Activated CD4-positive, alpha-beta T cell treated with anti-CD3 and anti-CD28 coated beads for 1 hour (primary cell): ENCODE measurements around the gene HDAC11.

Source experiments
- DNase-seq: peaks from one replicate; pipeline ENCODE4 v3.0.0-alpha.2; 2020

The HDAC11 gene

DNA sequence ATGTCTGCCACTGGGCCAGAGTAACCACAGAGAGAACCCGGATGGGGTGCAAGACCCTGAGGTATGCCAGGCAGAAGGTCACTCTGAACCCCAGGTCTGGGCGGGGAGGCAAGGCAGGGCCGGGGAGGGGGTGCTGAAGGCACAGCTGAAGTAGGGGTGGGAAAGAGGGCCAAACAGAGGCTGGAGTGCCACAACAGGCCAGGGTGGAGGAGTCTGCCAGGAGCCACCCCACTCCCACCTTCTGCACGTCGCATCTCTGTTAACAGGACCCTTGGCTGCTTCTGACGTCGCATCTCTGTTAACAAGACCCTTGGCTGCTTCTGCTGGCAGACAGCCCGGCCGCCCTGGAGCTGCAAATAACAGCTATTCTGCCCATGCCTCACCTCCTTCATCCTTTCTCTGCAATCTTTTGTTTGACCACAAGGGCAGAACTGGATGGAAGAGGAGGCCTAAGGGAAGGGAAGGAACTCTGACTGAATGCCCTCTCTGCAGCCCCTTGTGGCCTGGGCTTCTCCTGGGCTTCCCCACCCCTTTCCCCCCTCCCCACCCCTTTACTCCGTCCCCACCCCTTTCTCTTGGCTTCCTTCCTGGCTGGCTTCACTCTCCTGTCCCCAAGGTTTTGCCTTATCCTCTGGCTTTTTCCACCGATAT lies 48.2 kb downstream of the HDAC11 start:
- DNase-seq: no peak

- no peak for DNase-seq
Observed at GRCh38 chr3:13529196-13530112, 49.3 kb downstream of the HDAC11 start.

GRCh38 chr3:13530241-13531009 lies 50.3 kb downstream of the HDAC11 start:
- DNase-seq: no peak

DNA sequence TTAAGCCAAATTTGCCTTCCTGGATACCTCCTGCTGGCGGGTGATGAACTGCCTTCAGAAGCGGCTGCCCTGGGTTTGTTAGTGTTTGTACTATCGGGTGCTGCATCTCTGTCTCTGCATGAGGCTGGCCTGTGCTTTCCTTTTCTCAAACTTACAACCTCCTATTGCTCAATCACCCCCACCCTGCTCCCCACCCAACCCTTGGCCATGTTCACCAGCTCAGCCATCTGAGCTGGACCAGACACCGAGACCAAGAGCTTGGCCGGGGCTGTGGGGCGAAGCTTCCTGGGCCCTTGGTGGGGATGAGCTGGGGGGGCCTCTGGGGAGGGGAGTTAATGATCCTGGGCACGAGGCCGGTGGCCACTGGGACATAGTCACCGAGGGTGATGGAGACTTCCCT lies 52.0 kb downstream of the HDAC11 start:
- DNase-seq: no peak

DNA sequence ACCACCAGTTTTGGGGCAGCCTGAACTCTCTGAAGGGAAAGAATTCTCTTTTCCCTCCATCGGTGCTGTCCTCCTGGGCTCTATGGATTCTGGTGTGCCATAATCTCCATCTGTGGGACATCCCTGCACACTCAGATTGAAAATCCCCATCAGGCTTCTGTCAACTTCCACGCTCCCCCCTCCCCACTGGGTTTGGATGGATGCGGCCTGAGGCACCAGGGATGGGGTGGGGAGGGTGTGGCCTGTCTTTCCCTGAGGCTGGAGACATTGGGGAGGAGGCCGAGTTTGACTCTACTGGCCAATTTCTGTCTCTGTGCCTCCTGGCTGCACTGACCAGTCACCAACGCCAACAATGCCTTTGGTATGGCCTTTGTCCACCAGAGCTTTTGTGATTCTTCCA lies 52.5 kb downstream of the HDAC11 start:
- DNase-seq: no peak

DNA sequence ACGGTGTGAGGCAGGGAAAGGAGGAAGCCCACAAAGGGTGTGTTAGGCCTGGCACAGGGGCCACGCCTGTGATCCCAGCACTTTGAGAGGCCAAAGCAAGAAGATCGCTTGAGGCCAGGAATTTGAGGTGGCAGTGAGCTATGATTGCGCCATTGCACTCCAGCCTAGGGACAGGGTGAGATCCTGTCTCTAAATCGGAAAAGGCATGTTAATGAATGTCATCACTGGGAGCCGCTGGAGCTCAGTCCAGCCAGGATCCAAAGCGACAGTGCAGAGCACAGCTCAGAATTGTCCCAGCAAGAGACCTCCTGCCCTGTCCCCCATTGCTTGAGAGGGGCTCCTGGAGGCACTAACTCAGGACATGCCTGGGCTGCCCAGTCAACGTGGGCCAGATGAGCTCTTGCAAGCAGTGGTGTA lies 53.8 kb downstream of the HDAC11 start:
- no peak for DNase-seq

DNA sequence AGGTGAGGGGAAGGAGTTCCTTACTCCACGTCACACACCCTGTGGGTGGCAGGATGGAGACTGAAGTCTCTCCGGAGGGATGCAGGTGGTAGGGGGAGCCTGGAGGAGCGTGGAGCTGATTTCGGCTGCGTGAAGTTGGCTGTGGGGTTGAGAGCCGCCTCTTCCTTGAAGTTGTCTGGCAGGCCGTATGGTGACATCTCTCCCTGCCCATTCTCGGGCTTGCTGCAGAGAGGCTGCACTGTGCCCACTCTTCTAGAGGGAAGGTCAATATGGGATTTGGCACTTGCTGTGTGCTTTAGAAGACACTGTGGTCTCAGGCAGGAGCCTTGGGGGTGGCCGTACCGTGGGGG lies 55.4 kb downstream of the HDAC11 start:
- no peak for DNase-seq

- DNase-seq: no peak
Observed at GRCh38 chr3:13535905-13536304, 55.8 kb downstream of the HDAC11 start.

GRCh38 chr3:13536432-13536831 lies 56.3 kb downstream of the HDAC11 start:
- DNase-seq: no peak

GRCh38 chr3:13536832-13537231 lies 56.7 kb downstream of the HDAC11 start:
- no peak for DNase-seq

GRCh38 chr3:13537244-13537908 lies 57.3 kb downstream of the HDAC11 start:
- DNase-seq: no peak

- DNase-seq: no peak
Observed at GRCh38 chr3:13537909-13538296, 57.8 kb downstream of the HDAC11 start.

DNA sequence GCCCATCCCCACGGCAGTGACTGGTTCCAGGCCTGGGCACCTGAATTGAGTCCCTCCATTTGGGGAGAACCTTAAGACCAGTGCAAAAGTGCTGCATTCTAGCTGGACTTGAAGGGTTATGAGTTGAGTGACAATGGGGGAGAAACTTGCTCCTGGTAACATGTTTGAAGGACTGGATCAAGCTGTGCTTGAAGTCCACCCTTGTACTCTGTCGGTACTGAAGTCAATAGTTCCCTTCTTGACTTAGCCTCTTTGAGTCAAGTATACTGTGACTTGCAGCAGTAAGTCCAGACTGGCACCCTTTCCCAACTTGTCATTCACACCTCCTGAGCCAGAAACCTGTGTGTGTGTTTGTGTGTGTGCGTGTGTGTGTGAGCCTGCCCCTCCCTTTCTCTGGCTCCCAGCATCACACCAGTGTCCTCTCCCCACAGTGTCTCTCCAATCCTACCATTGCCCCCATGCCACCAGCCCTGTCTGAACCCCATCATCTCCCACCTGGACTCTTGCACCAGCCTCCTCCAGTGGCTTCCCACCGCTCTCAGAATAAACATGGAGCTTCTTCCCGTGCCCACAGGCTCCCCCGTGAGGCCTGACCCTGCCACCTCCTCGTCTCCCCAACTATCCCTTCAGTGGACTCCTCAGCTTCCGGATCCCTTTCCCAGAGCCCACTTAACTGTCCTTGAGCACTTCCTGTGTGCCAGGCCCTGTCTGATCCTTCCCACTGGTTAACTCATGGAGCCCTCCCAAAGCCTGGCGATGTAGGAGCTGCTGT lies 58.6 kb downstream of the HDAC11 start:
- no peak for DNase-seq

GRCh38 chr3:13539292-13539638 lies 59.2 kb downstream of the HDAC11 start:
- no peak for DNase-seq

DNA sequence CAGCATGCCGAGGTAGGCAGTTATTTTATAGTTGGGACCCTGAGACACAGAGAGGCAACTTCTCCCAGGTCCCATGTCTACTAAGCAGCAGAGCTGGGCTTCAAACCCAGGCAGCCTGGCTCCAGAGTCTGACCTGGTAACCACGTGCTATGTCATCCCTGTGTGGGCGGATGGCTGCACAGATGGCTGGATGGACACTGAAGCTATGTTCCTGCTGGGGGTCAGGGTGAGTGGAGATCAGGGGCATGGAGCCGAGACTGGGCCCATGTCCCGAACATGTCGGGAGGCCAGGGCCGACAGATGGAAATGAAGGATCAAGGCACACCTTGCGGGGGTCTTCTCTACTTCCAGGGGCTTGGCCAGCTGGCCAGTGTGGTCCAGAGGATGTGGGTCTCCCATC lies 59.6 kb downstream of the HDAC11 start:
- DNase-seq: no peak

DNA sequence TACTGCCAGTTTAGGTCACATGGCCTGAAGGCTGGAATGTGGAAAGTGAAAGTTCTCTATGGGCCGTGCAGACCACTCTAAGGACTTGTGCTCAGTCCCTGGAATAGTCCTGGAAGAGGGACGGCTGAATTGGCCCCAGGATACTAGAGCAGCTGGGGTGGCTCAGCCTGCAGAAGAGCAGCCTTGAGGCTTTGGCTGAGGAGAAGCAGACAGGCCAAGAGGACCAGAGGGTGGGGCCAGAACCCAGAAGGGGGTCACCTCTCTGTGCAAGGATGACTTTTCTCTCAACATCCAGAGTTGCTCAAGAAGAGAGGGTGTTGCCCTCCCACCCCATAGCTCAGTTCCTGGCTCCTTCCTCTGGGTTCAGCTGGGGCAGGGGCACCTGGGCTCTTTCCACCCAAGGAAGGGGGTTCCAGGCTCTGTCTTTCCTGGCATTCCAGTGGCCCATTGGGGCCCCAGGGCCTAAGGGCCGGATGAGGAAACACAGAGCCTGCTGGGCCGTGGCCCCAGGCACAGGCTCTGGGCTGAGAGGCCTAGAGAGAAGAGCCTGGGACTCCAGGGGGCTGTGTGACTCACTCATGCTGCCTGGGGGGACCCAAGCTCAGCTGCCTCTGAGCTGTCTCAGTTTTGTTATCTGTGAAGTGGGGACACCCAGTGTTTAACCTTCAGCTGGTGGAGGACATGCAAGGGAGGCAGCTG lies 60.3 kb downstream of the HDAC11 start:
- no peak for DNase-seq

GRCh38 chr3:13541691-13542090 lies 61.6 kb downstream of the HDAC11 start:
- DNase-seq: no peak

- DNase-seq: no peak
Observed at GRCh38 chr3:13542142-13542541, 62.0 kb downstream of the HDAC11 start.

- no peak for DNase-seq
Observed at GRCh38 chr3:13543253-13543652, 63.1 kb downstream of the HDAC11 start.

DNA sequence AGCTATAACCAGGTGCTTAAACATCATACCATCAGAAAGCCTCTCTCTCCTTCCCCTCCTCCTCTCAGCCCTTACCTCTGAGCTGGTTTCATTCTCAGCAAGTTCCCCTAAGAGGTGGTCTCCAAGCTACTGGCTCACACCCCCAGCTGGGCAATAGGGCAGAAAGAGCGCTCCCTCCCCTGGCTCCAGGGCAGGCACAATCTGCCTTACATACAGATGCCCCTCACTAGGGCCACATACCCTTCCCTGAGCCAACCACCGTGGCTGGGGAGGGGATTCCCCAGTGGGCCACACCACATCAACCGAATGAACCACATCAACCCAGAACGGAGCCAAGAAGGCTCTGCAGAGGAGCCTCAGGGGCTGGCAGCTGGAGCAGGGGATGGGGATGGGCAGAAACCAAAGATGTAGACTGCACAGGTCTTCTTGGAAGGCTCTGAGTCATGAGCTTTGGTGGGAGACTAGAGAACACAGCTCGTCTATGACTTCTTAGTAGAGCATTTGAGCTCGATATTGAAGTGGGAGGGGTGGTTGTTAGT lies 64.3 kb downstream of the HDAC11 start:
- peak; percentile 15 for DNase-seq

- DNase-seq: no peak
Observed at GRCh38 chr3:13544951-13545651, 65.0 kb downstream of the HDAC11 start.
